ENCODE measurements around the gene ERC2. TPM values are rescaled to one million over a fixed set of nuclear protein-coding genes. Genes with fewer than 3 reads are reported as not detected.

The ERC2 gene
- total RNA-seq, 1 donor = 0.43 TPM

DNA sequence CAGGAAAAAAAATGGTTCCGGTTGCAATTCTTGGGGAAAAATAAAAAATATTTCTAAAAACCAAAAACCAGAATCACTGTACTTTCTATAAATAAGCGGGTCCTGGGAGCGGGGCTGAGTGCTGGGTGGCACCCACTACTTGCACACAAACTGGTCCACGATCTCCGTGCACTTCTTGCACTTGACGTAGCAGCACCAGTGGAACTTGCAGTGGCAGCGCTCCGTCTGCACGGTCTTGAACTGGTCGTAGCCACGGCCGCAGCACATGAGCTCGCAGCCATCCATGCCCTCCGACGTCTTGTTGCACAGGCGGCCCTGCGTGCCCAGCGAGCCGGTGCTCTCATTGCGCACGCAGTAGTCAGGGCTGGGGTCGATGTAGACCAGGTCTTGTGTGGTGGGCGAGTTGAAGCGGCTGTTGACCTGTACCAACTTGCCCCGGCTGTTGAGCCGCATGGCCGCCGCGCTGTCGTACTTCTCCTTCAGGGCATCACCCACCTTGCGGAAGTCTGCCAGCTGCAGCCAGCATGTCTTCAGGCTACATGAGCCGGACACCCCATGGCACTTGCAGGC lies 998.2 kb downstream of the ERC2 start:
- no peak for DNase-seq (ENCODE audit: low read depth)
- no peak overlapping the region for H3K4me3 ChIP-seq (ENCODE audit: low read depth, low read length)
- TF ChIP-seq, protein P1, sequence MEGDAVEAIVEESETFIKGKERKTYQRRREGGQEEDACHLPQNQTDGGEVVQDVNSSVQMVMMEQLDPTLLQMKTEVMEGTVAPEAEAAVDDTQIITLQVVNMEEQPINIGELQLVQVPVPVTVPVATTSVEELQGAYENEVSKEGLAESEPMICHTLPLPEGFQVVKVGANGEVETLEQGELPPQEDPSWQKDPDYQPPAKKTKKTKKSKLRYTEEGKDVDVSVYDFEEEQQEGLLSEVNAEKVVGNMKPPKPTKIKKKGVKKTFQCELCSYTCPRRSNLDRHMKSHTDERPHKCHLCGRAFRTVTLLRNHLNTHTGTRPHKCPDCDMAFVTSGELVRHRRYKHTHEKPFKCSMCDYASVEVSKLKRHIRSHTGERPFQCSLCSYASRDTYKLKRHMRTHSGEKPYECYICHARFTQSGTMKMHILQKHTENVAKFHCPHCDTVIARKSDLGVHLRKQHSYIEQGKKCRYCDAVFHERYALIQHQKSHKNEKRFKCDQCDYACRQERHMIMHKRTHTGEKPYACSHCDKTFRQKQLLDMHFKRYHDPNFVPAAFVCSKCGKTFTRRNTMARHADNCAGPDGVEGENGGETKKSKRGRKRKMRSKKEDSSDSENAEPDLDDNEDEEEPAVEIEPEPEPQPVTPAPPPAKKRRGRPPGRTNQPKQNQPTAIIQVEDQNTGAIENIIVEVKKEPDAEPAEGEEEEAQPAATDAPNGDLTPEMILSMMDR (IDR thresholded peaks at IDR 0.05; ENCODE audit: insufficient read depth, low read depth, low read length) = no peak

DNA sequence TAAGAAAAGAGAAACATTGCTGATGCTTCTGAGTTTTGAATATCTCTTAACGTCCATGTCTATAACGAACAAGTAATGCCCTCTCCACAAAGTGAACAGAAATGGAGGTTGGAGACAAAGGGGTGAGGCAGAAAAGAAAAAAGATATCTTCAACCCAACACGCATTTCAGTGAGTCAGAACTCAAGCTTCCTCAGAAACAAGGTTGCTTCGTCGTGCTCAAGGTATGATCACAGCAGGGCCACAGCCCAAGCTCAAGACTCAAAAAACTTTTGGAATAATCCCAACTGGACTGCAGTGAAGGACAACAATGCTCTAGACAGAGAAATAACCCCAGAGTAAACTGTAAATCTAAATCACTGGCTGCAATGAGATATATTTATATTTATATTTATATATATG lies 1000.0 kb downstream of the ERC2 start:
- DNase-seq (ENCODE audit: low read depth) = no peak
- TF ChIP-seq, protein P1 (IDR thresholded peaks at IDR 0.05; ENCODE audit: insufficient read depth, low read depth, low read length) = no peak
- no peak overlapping the region for H3K4me3 ChIP-seq (ENCODE audit: low read depth, low read length)

DNA sequence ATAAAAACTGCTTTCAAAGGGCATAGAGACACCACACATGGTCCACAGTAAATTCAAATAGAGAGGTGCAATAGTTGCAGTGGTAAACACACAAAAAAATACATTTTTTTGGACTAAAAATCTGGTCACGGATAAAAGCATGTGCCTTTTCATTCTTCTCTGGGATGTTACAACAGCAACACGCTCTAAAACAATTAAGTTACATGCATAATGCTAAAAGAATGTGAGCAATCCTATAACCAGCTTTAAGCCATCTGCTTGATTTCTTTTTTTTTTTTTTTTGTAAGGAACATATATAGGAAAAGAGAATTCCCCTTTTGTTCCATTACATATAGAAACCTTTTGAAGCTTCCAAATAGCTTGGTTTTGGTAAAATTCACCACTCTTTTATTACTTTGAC lies 1001.2 kb downstream of the ERC2 start:
- DNase-seq (ENCODE audit: low read depth) = peak; percentile 49
- no peak overlapping the region for H3K4me3 ChIP-seq (ENCODE audit: low read depth, low read length)

DNA sequence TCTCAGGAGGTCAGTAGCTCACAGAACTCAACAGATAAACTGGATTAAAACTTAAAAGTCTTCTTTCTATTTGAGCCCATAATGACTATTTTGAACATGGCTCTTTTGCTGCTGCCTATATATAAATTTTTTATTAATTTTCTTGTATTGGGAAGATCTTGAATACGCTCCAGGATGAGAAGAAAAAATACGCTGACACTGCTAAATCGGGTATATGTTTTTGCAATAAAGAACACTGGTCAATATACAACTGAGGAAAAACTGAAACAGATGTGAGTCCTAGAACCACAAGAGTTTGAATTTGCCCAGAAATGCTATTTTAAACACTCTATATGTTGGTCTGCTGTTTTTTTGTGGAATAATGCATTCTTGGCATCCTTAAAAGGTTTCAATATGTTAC lies 1001.7 kb downstream of the ERC2 start:
- no peak overlapping the region for H3K4me3 ChIP-seq (ENCODE audit: low read depth, low read length)
- TF ChIP-seq, protein P1 (IDR thresholded peaks at IDR 0.05; ENCODE audit: insufficient read depth, low read depth, low read length) = no peak
- no peak for DNase-seq (ENCODE audit: low read depth)

More for the DNA sequence above, 1001.2 kb downstream of the ERC2 start:
- TF ChIP-seq, protein P1 (IDR thresholded peaks at IDR 0.05; ENCODE audit: insufficient read depth, low read depth, low read length) = no peak

DNA sequence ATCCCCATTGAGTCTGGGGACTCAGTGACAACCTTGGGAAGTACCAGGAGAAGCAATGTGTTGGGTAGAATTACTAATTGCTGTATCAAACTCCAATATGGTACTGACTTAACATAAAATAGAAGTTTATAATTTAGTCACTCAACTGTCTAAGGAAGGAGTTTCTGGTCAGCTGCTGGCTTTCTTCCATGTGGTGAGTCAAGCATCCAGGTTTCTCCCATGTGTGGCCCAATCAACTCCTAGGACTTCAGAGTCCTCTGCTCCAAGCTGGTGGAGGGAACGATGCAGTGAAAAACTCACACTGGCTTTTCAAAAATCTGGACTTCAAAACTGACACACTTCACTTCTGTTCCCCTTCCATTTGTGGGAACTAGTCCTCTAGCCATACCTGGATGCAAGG lies 1006.4 kb downstream of the ERC2 start:
- TF ChIP-seq, protein P1 (IDR thresholded peaks at IDR 0.05; ENCODE audit: insufficient read depth, low read depth, low read length) = no peak
- peak; percentile 63 for DNase-seq (ENCODE audit: low read depth)
- no peak overlapping the region for H3K4me3 ChIP-seq (ENCODE audit: low read depth, low read length)

DNA sequence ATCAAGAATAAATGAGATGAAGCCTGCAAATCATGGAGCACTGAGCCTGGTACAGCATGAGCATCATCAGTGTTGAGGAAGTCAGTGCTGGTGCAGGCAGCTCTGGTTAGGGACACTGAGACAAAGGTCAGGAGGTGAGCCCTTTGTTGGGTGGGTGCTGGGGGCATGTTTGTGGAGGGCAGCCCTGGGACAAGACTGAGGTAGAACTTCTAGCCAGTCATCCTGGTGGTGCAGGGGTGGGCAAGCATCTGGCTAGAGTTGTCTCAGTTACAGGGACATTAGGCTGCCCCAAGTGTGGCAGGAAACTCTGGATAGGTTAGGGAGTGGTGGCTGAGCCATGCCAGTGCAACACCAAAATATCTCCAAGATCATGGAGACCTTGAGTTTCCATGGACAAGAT lies 1008.4 kb downstream of the ERC2 start:
- no peak overlapping the region for H3K4me3 ChIP-seq (ENCODE audit: low read depth, low read length)
- TF ChIP-seq, protein P1 (IDR thresholded peaks at IDR 0.05; ENCODE audit: insufficient read depth, low read depth, low read length) = no peak
- no peak for DNase-seq (ENCODE audit: low read depth)

Small RNAs within 50 kb of the gene (small RNA-seq; reads per million reads assigned to genes)
- gene MIR3938 (not detected), gene RNA5SP133 (not detected)

Other genes with a start within 250 kb of the ERC2 start
- gene CCDC66, start 88.7 kb upstream of the ERC2 start, total RNA-seq = 22.5 and 29.8 TPM in 2 replicates
- 61.2 and 94.1 TPM in 2 replicates for gene TASOR, start 214.8 kb upstream of the ERC2 start, total RNA-seq

All from fibroblast of villous mesenchyme (primary cell).